GM12878 (cell line): ENCODE data around the gene GRIK2.

Experiments used
- ATF7 ChIP-seq: fragments of 450-650 bp; IDR thresholded peaks from 2 replicates; pipeline ENCODE4 v1.6.1; 2016; ENCODE audit warnings: low read depth, mild to moderate bottlenecking
- CHD1 ChIP-seq: IDR thresholded peaks from 2 replicates; pipeline ENCODE4 v1.6.1; 2012; ENCODE audit warnings: low read depth, low read length, improper control_type of control experiment
- CTCF ChIP-seq, 3 experiments: IDR thresholded peaks in 2 of 3; conservative IDR thresholded peaks in 1 of 3; 2 replicates each; pipeline ENCODE4 v1.5.1; 2011; ENCODE audit warnings: low read depth in 3 of 3, low read length in 3 of 3, mild to moderate bottlenecking in 3 of 3, control low read depth in 2 of 3, moderate library complexity in 2 of 3, inconsistent platforms in 1 of 3, mixed read lengths in 1 of 3; ENCODE audit not compliant: control insufficient read depth in 2 of 3, insufficient read depth in 1 of 3; ENCODE audit errors: extremely low read depth in 1 of 3
- JUND ChIP-seq: IDR thresholded peaks from 2 replicates; pipeline ENCODE4 v1.6.1; 2012; ENCODE audit warnings: low read depth, mild to moderate bottlenecking, low read length, improper control_type of control experiment, moderate library complexity
- POLR2A ChIP-seq: IDR thresholded peaks from 2 replicates; pipeline ENCODE4 v1.6.1; 2011; ENCODE audit warnings: low read depth, mild to moderate bottlenecking, low read length
- POLR2AphosphoS2 ChIP-seq: IDR thresholded peaks from 2 replicates; pipeline ENCODE4 v1.6.1; 2011; ENCODE audit warnings: low read depth, mild to moderate bottlenecking, low read length, improper control_type of control experiment, moderate library complexity
- RBBP5 ChIP-seq: fragments of 200-600 bp; sonication (generic); conservative IDR thresholded peaks from 2 replicates; pipeline ENCODE4 v1.6.1; 2016
- SIN3A ChIP-seq: IDR thresholded peaks from 2 replicates; pipeline ENCODE4 v1.6.1; 2012; ENCODE audit warnings: low read depth, low read length, improper control_type of control experiment
- ZNF24 ChIP-seq: fragments of 450-650 bp; IDR thresholded peaks from 2 replicates; pipeline ENCODE4 v1.6.1; 2017; ENCODE audit warnings: antibody characterized with exemption, mild to moderate bottlenecking
- TF ChIP-seq, protein P1 (sequence below): fragments of 450-650 bp; IDR thresholded peaks from 2 replicates; pipeline ENCODE4 v1.6.1; 2017; ENCODE audit warnings: mild to moderate bottlenecking, moderate library complexity

- TF ChIP-seq SIN3A (no peak), JUND (no peak), CHD1 (no peak), POLR2A (no peak), CTCF (IDR thresholded peaks at IDR 0.05 in 2 of 3, conservative IDR thresholded peaks at IDR 0.05 in 1 of 3; ENCODE audit: control insufficient read depth in 2 of 3, extremely low read depth in 1 of 3, insufficient read depth in 1 of 3, low read depth in 3 of 3, low read length in 3 of 3) (no peak), POLR2AphosphoS2 (no peak), ATF7 (no peak), RBBP5 (no peak), ZNF24 (no peak)
- TF ChIP-seq, protein P1, sequence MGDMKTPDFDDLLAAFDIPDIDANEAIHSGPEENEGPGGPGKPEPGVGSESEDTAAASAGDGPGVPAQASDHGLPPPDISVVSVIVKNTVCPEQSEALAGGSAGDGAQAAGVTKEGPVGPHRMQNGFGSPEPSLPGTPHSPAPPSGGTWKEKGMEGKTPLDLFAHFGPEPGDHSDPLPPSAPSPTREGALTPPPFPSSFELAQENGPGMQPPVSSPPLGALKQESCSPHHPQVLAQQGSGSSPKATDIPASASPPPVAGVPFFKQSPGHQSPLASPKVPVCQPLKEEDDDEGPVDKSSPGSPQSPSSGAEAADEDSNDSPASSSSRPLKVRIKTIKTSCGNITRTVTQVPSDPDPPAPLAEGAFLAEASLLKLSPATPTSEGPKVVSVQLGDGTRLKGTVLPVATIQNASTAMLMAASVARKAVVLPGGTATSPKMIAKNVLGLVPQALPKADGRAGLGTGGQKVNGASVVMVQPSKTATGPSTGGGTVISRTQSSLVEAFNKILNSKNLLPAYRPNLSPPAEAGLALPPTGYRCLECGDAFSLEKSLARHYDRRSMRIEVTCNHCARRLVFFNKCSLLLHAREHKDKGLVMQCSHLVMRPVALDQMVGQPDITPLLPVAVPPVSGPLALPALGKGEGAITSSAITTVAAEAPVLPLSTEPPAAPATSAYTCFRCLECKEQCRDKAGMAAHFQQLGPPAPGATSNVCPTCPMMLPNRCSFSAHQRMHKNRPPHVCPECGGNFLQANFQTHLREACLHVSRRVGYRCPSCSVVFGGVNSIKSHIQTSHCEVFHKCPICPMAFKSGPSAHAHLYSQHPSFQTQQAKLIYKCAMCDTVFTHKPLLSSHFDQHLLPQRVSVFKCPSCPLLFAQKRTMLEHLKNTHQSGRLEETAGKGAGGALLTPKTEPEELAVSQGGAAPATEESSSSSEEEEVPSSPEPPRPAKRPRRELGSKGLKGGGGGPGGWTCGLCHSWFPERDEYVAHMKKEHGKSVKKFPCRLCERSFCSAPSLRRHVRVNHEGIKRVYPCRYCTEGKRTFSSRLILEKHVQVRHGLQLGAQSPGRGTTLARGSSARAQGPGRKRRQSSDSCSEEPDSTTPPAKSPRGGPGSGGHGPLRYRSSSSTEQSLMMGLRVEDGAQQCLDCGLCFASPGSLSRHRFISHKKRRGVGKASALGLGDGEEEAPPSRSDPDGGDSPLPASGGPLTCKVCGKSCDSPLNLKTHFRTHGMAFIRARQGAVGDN, result no peak
Observed at GRCh38 chr6:101395345-101395744, 1.8 kb downstream of the GRIK2 start.
